HG02870 (cell line): ENCODE measurements around the gene SELL.
"Not testable (repeated sequence)": the region's sequence is repeated elsewhere in the genome, so short reads cannot be mapped to it uniquely, and the experiment has no call there.

Source experiments
- ATAC-seq: cut with Tn5 transposase; IDR thresholded peaks from one replicate; pipeline ENCODE4 v1.9.1; 2021; ENCODE audit warnings: mild to moderate bottlenecking, moderate library complexity; ENCODE audit not compliant: unreplicated experiment

SELL gene

GRCh38 chr1:169670244-169670643 lies 41.2 kb downstream of the SELL start:
- not testable (repeated sequence) for ATAC-seq

DNA sequence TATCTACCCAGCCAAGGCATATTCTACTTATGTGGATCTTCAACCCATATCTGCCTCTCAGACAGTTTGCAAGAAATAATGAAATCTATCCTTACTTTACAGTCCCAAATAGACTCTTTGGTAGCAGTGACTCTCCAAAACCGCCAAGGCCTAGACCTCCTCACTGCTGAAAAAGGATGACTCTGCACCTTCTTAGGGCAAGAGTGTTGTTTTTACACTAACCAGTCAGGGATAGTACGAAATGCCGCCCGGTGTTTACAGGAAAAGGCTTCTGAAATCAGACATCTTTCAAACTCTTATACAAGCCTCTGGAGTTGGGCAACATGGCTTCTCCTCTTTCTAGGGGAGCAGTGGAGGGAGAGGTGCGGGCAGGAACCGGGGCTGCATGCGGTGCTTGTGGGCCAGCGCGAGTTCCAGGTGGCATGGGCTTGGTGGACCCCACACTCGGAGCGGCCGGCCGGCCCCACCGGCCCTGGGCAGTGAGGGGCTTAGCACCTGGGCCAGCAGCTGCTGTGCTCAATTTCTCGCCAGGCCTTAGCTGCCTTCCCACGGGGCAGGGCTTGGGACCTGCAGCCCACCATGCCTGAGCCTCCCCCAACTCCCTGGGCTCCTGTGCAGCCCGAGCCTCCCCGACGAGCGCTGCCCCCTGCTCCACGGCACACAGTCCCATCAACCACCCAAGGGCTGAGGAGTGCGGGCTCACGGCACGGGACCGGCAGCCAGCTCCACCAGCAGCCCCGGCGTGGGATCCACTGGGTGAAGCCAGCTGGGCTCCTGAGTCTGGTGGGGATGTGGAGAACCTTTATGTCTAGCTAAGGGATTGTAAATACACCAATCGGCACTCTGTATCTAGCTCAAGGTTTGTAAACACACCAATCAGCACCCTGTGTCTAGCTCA lies 43.5 kb downstream of the SELL start:
- ATAC-seq = not testable (repeated sequence)

- not testable (repeated sequence) for ATAC-seq
Observed at GRCh38 chr1:169667227-169667639, 44.2 kb downstream of the SELL start.

- ATAC-seq = not testable (repeated sequence)
Observed at GRCh38 chr1:169662680-169663079, 48.7 kb downstream of the SELL start.

DNA sequence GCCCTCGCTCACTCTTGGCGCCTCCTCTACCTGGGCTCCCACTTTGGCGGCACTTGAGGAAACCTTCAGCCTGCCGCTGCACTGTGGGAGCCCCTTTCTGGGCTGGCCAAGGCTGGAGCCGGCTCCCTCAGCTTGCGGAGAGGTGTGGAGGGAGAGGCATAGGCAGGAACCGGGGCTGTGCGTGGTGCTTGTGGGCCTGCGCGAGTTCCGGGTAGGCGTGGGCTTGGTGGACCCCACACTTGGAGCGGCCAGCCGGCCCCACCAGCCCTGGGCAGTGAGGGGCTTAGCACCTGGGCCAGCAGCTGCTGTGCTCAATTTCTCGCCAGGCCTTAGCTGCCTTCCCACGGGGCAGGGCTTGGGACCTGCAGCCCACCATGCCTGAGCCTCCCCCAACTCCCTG lies 50.4 kb downstream of the SELL start:
- not testable (repeated sequence) for ATAC-seq

DNA sequence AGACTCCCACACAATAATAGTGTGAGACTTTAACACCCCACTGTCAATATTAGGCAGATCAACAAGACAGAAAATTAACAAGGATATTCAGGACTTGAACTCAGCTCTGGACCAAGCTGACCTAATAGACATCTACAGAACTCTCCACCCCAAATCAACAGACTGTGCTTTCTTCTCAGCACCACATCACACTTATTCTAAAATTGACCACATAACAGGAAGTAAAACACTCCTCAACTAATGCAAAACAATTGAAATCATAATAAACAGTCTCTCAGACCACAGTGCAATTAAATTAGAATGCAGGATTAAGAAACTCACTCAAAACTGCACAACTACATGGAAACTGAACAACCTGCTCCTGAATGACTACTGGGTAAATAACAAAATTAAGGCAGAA lies 52.6 kb downstream of the SELL start:
- not testable (repeated sequence) for ATAC-seq

DNA sequence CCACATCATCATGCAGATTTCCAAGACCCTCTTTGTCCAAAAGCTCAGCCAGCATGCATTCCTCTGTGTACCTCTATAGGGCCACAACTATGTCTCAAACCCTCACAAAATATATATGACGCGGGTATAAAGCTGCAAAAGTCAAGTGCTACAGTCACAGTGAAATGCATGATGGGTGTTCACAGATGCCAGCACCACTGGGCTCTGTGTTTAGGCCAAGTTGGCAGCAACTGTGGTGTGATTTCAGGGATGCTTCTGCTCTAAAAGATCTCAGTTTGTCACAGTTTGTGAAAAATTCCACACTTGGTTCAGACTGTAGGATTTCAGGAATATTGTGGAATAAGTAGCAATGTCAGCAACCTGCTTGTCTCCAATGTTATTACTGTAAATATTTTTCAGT lies 57.5 kb downstream of the SELL start:
- no peak for ATAC-seq

DNA sequence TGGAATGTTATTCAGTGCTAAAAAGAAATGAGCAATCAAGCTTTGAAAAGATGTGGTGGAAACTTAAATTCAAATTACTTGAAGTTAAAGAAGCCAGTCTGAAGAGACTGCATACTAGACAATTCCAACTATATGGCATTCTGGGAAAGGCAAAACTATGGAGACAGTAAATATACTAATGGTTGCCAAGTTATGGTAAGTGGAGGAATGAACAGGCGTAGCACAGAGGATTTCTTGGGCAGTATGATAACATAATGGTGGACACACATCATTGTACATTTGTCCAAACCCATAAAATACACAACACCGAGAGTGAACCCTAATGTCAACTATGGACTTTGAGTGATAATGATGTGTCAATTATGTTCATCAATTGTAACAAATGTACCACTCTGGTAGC lies 60.4 kb downstream of the SELL start:
- ATAC-seq = no peak

GRCh38 chr1:169650551-169650950 lies 60.9 kb downstream of the SELL start:
- ATAC-seq = no peak

DNA sequence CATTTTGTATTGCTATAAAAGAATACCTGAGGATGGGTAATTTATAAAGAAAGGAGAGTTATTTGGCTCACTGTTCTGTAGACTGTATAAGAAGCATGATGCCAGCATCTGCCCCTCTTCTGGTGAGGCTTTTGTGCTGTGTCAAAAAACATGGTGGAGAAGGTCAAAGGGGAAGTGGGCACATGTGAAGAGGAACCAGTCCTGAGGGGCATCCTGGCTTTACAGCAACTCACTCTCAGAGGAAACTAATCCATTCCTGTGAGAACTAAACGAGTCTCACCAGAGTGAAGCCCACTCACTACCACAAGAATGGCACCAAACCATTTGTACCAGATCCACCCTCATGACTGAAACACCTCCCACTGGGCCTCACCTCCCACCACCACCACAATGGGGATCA lies 62.7 kb downstream of the SELL start:
- ATAC-seq = no peak

GRCh38 chr1:169648187-169648586 lies 63.2 kb downstream of the SELL start:
- ATAC-seq = no peak

GRCh38 chr1:169647512-169647911 lies 63.9 kb downstream of the SELL start:
- no peak for ATAC-seq

- ATAC-seq = no peak
Observed at GRCh38 chr1:169644297-169644696, 67.1 kb downstream of the SELL start.
